NOMO-1 treated with DMSO at 0.1 percent for 48 hours (cell line): ENCODE results near the gene SQOR.
"Not testable (repeated sequence)": the region's sequence is repeated elsewhere in the genome, so short reads cannot be mapped to it uniquely, and the experiment has no call there.

Experiments used
- DNase-seq: peaks from one replicate; lab custom pipeline; 2025; ENCODE audit not compliant: unreplicated experiment; lab: John Stamatoyannopoulos, UW

Gene SQOR

DNA sequence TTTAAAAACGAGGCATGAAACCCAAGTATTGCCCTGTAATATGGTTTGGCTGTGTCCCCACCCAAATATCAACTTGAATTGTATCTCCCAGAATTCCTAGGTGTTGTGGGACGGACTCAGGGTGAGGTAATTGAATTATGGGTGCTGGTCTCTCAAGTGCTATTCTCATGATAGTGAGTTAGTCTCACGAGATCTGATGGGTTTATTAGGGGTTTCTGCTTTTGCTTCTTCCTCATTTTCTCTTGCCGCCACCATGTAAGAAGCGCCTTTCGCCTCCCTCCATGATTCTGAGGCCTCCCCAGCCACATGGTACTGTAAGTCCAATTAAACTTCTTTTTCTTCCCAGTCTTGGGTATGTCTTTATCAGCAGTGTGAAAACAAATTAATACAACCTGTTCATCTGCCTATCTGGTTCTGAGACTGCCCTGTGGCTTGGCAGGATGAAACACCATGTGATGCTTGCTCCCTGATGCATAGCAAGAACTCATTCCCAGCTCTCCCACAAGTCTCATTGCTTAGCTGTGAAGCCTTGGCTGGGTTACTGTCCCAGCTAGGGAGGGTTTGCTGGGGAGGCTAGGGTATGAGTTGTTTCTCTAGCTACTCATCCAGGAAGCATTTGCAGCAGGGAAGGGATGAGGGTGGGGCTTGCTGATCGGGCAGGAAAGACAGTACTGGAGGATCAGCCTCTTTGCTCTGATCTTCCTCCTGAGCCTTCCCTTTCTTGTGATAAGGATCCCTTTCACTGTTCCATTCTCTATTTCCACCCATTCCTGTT, 3.7 kb upstream of the SQOR start:
- DNase-seq, result no peak

DNA sequence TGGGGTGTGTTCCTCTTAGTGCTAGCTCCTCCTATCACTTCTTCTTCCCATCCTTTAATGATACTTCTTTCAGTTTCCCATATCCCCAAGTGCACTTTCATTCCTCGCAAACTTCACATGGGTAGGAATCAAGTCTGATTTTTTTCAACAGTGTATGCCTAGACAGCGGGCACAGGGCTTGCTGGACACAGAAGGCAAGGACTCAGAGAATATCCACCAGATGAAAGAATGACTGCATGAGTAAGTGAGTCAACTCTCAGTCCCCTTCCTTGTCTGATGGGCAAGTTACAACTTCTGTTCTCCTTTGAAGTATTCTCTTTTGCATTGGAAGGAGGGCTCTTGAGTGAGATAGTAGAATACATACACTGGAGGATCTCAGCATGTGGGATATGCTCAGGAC, 3.1 kb upstream of the SQOR start:
- no peak for DNase-seq

DNA sequence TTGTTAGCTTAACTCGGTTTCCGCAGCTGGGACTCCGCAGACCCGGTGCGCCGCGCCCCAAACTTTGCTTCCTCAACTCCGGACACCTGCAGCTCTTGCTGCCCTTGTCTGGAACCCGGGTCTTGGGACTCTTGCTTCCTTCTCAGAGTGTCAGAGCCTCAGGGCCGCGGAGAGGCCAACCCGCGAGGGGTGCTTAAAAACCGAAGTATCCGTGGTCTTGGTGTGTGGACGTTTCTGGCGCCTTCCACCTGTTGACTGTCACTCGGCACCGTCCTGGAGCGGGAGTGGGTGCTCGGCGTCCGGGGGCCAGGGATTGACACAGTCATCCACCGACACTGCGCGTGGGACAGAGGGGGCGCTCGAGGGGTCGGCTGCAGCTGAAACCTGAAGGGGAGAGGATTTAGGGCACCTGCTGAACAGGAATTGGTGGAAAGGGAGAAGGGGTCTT, 386 bp downstream of the SQOR start:
- peak; percentile 49 for DNase-seq

DNA sequence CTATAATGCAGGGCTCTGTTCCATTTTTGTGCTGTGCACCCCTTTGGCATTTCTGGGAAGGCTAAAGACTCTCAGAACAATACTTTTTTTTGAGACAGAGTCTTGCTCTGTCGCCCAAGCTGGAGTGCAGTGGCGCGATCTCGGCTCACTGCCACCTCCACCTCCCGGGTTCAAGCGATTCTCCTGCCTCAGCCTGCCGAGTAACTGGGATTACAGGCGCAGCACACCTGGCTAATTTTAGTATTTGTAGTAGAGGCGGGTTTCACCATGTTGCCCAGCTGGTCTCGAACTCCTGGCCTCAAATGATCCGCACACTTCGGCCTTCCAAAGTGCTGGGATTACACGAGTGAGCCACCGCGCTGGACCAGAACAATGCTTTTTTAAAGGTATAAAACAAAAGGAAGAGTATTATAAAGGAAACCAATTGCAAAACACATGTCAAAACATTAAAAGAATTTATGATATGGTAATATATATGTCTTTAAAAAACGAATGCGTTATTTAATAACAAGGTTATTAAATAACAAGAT, 999 bp downstream of the SQOR start:
- no peak for DNase-seq

DNA sequence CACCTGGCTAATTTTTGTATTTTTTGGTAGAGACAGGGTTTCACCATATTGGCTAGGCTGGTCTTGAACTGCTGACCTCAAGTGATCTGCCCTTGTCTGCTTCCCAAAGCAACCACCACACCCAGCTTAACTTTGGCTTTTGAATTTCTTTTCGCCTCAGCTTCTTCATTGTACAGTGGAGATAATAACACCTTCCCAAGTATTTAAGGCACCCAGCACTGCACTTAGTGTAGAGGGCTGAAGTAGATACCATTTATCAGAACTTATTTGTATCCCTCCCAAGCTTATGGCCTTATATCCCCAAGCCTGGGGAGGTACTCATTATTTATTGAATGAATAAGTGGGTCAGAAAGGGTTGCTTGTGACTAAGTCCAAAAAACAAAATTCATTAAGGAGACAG, 2.3 kb downstream of the SQOR start:
- no peak for DNase-seq

DNA sequence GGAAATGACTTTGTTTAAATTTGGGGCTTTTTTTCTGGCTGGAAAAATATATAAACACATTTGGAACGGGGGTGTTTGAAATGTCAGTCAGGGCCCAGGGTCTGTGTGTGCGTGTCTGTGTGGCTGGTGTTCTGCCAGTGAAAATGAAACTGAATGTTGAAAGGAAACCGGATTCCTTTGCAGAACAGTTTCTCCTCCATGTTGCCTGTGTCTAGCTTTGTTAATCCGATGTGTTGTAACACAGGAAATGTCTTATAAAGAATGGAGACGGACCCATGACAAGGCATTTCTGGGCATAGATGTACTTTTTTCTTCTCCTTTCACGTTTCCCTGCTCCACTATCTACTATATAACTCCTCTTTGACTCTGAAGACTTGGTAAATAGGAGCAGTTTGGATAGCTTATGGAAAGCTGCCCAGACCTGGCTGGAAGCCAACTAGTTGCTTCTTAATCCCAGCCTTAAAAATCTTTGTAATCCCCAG, 2.8 kb downstream of the SQOR start:
- peak; percentile 98 for DNase-seq

DNA sequence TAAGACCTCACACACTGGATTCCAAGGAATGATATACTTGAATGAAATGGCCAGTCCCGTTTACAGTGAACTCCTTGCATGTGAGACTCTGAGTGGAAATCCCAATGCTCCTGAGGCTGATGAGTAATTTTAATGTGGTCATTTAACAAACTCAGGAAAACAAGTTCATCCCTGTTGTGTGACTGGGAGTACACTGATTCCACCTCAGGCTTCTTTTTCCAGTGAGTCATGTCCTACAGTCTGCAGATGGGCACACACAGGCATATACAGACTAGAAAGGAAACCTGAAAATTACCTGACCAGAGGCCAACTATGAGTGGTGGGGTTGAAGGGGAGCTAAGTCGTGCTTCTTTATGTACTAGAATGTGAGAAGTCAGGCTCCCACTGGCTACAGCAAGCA, 5.8 kb downstream of the SQOR start:
- DNase-seq, result no peak

DNA sequence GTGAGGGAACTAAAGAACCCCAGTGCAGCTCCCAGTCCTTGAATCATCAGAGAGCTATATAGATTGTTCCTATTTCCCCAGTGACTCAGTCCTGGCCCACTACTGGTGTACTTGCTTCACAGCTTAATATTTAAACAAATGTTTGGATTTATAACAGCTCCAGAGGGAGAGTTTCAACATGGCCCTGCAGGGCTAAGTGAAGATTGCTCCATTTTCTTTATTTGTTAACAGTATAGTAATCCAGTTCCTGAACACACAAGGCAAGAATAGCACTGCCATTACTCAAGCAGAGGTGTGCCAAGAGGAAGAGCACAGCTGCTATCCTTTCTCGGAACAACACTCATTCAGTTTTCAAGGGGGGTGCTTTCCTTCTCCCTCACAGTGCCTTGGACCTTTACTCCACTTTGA, 6.5 kb downstream of the SQOR start:
- DNase-seq, result peak; percentile 84

DNA sequence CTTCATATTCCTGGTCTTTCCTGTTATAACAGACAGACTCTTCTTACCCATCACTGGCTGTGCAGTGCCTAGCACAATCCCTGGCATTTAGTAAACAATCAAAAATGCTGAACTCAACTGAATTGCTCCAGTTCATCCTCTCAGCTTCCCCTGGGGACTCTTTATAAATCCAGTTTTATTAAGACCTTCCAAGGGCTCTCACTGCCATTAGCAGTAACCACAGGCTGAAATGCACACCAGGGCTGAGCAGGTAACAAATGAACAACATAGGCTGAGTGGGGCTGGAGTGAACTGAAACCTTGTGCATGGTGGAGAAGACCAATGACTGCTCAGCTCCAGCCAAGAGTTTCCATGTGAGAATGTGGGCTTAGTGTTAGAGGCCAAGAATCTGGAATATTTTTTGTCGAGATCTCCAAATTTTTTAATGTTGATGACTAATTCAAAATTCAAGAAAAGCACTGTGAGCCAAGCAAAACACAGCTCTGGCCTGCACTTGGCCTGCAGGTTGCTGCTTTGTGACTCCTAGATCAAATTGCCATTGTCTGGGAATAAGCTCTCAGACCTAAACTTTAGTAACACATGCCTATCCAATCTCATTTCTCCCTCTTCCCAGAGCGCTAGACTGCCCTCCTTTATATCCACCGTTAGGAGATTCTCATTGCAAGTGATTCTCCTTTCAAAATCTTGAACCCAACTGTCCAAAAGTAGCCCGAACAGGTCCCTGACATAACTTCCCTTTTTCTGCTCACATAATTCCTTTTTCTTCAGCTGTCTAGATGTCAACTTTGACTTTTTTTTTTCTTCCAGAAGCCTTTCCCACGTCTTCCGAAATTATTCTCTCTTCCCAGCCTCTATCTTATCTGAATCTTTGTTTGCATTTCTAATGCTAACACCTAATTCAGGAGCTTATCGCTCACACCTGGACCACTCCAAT, 7.4 kb downstream of the SQOR start:
- DNase-seq, result peak; percentile 4

DNA sequence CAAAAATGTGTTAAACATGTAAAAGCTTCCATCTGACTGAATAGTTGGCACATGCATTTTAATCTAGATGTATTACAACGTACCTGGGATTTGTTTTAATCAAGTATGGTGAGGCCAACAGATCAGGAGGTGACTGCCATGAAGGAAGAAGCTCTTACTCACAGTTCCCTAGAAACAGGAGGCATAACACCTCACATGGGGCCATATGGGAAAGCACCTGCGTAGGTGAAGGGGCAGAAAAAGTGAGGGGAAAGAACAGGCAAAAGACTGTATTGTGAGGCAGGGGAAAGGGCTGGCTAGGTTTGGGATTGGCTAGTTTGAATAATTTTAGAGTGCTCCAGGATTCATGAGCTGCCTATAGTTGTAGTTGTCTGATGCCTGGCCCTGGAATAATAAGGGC, 9.6 kb downstream of the SQOR start:
- no peak for DNase-seq

DNA sequence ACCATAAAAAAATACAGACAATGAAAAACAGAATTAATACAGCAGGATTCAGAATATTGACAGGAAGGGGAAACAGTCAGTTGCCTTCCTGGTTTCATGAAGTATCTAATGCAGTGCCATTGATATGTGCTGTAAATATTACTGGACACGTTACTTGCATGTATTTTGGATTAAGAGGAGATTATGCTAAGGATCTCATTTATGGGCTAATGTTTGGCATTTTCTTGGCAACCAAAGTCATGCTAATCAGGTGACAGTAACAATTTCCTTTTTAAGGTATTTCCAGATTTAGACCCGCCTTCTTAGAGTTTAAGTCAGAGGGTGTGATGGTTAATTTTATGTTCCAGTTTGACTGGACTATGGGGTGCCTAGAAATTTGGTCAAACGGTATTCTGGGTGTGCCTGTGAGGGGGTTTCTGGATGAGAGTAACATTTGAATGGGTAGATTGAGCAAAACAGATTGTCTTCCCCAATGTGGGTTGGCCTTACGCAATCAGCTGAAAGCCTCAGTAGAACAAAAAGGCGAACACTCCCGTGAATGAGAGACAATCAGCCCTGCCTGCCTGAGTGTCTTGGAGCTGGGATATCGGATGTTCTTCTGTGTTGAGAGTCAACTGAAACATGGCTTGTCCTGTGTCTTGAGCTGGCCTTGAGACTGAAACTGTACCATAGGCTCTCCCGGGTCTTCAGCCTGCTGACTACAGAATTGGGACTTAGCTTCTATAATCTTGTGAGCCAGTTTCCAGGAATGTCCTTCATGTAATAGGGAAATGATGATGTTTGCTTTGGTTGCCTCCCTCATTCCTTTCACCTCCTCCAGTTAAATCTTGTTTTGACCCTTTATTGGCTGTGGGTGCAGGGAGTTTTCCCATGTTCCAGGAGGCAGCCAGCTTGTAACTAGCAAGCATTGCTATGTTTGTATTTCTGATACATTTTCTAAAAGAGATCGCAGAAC, 10.5 kb downstream of the SQOR start:
- peak; percentile 51 for DNase-seq

DNA sequence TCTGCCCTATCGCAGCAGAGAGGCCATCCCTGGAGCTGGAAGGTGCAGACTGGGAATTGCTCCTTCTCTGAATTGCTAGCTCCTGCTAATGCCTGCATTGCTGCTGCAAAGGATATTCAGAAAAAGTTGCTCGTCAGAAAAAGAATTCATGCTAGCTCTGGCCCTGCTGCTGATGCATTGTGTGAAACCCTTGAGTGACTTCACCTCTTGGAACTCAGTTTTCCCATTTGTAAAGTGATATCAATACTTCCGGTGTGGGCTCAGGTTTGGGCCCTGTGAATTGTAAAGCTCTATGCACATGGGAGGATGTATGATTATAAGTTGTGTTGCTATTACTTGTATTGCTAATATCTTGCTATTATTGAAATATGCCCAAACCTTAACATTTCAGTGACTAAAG, 11.4 kb downstream of the SQOR start:
- DNase-seq, result no peak

DNA sequence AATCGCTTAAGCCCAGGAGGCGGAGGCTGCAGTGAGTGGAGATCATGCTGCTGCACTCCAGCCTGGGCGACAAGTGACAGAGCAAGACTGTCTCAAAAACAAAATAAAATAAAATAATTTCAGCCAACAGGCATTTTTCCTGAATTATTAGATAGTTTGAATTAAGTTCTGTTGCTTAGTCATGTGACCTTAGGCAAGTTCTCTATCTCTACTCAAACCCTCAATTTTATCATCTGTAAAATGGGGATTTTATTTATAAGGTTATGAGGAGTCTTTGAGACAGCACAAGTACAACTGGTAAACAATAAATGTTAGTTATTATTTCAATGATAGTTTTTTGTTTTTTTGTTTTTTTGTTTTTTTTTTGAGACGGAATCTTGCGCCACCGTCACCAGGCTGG, 13.0 kb downstream of the SQOR start:
- no peak for DNase-seq

DNA sequence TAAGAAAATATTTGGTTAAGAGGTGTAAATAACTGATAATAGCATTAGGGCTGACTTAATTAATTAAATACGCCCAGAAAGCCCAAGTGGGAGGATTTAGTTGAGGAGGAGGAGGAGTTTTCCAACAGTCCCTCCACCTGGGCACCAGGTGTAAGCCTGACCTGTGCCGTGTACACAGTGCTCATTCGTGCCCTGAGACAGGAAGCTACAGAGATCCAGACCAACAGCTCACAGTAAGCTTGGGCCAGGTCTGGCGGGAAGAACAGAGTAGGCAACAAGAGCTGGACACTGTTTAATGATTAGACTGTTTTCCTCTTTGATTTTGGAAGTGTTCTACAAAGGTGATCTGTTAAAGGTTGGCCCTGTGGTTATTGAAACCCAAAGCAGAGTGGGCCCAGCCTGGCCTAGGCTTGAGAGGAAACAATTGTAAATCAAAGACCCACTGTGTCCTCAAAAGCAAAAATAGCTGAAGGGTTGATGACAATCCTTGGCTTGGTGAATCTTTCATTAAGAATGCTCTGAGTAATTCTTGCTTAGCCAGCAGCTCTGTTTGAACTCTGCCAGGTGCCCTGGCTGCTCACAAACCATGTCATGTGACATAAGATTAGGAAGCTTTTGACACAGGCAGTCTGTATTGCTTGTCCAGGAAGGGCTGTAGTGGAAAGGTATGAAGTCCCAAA, 13.8 kb downstream of the SQOR start:
- no peak for DNase-seq

DNA sequence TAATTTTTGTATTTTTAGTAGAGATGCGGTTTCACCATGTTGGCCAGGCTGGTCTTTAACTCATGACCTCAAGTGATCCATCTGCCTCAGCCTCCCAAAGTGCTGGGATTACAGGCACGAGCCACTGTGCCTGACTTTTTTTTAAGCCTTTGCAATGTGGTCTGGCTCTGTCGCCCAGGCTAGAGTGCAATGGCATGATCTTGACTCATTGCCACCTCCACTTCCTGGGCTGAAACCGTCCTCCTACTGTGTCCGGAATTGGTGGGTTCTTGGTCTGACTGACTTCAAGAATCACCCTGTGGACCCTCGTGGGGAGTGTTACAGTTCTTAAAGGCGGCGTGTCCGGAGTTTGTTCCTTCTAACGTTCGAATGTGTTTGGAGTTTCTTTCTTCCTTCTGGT, 15.2 kb downstream of the SQOR start:
- not testable (repeated sequence) for DNase-seq

DNA sequence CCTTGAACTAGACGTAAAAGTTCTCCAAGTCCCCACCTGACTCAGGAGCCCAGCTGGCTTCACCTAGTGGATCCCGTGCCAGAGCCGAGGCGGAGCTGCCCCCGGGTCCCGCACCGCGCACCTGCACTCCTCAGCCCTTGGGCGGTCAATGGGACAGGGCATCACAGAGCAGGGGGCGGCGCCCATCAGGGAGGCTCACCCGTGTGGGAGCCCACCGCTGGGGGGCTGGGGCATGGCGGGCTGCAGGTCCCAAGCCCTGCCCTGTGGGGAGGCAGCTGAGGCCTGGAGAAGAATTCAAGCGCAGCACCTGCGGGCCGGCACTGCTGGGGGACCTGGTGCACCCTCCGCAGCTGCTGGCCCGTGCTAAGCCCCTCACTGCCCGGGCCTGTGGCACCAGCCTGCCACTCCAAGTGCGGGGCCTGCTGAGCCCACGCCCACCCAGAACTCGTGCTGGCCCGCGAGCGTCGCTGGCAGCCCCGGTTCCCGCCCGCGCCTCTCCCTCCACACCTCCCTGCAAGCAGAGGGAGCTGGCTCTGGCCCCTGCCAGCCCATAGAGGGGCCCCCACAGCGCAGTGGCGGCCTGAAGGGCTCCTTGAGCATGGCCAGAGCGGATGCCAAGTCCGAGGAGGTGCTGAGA, 16.2 kb downstream of the SQOR start:
- no peak for DNase-seq

DNA sequence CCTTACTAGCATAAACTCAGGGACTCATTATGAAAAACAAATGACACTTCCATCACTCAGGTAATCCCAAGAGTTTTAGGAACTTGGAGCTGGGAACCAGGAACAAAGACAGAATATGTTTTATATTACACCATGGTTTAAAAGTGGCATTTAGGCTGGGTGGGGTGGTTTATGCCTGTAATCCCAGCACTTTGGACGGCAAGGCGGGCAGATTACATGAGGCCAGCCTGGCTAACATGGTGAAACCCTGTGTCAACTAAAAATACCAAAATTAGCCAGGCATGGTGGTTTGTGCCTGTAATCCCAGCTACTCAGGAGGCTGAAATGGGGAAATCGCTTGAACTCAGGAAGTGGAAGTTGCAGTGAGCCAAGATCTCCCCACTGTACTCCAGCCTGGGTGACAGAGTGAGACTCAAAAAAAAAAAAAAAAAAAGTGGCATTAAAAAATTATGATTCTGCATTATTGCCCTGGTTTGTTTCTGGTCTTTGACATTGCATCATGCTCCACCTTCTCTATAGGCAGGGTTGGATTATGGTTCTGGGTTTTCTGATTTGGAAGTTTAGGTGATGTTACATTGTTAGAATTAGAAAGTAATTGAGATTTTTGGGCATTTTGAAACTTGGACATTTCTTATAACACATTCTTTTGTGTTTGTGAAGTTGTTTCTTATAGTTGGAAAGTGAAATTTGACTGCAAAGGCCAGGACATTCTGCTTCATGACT, 19.0 kb downstream of the SQOR start:
- peak; percentile 54 for DNase-seq

DNA sequence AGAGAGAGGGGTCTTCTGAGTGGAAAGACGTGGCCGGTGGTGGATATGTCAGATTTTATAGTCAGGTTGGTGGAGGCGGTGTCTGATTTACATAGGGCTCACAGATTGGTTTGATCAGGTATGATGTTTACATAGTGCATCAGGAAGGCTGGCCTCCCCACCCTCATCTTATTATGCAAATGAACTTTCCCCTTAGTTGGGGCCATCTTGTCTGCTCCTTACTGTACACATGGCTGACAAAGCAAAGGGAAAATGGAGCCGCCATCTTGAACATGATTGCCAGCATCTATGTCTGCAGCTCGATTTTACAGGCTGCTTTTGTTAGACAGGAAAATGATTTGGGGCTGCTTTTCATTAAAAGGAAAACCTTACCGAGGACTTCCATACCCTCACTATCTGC, 19.9 kb downstream of the SQOR start:
- DNase-seq, result no peak

DNA sequence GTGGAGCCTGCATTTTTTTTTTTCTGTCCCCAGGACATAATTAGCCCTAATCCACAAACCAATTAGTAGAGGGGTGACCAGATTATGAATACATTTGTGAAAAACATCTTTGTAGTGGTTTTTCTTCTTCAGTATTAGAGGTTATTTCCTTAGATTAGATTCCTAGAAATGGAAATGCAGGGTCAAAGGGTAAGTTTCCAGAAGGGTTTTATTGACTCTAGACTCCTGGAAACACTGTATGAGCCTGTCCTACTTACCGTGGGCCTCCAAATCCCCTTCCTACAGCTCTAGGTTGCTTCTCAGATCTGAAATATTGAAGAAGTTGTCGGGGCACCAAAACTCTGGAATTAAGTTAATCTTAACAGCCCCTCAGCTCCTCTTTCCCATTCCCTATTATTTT, 22.4 kb downstream of the SQOR start:
- no peak for DNase-seq
